Measurements from ENCODE around the gene AGO1. TPM values are rescaled to one million over a fixed set of nuclear protein-coding genes. Genes with fewer than 3 reads are reported as not detected.
"Not testable (repeated sequence)": the region's sequence is repeated elsewhere in the genome, so short reads cannot be mapped to it uniquely, and the experiment has no call there.

Gene AGO1
- total RNA-seq, 1 donor from 2014 or later, result 3.9 TPM

DNA sequence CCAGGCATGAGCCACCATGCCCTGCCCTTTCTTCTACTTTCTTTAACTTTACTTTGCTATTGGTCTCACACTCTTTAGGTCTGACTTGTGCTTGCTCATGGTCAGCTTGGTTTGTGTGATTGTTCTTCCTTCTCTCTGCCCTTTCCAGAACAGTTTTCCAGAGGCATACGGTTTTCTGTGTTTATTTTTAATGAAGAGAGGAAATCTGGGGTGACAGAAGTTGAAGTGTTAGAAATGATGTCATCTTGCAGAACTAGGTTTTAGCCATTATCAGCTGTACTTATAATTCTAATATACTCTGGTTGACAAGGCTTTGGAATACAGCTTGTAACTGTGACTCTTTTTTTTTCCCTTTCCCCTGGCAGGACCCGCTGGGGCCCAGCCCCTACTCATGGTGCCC, 62.3 kb downstream of the AGO1 start:
- no peak overlapping the region for H3K4me3 ChIP-seq (ENCODE audit: low read depth, low read length)
- FAIRE-seq (no peak), DNase-seq (ENCODE audit: low read depth) (no peak)
- no peak for TF ChIP-seq CTCF (IDR thresholded peaks at IDR 0.05; ENCODE audit: insufficient read depth, low read length, severe bottlenecking)
- no peaks in the 10 kb centered on the region for H3K27me3 ChIP-seq (ENCODE audit: control insufficient read depth, insufficient read depth, low read length)
- H3K36me3 ChIP-seq (ENCODE audit: control insufficient read depth, insufficient read depth, low read length), result peaks cover 1% of the 10 kb centered on the region

- Histone ChIP-seq H3K36me3 (ENCODE audit: control insufficient read depth, insufficient read depth, low read length) (peaks cover 1% of the 10 kb centered on the region), H3K27me3 (ENCODE audit: control insufficient read depth, insufficient read depth, low read length) (no peaks in the 10 kb centered on the region), H3K4me3 (ENCODE audit: low read depth, low read length) (no peak overlapping the region)
- FAIRE-seq, result no peak
- no peak for TF ChIP-seq CTCF (IDR thresholded peaks at IDR 0.05; ENCODE audit: insufficient read depth, low read length, severe bottlenecking)
- DNase-seq (ENCODE audit: low read depth), result no peak
Measured at GRCh38 chr1:35947547-35947946, 64.5 kb downstream of the AGO1 start.

GRCh38 chr1:35958558-35958957, 75.5 kb downstream of the AGO1 start:
- H3K4me3 ChIP-seq (ENCODE audit: low read depth, low read length), result no peak overlapping the region
- H3K36me3 ChIP-seq (ENCODE audit: control insufficient read depth, insufficient read depth, low read length), result no peaks in the 10 kb centered on the region
- no peak for FAIRE-seq
- no peak for DNase-seq (ENCODE audit: low read depth)
- TF ChIP-seq CTCF (IDR thresholded peaks at IDR 0.05; ENCODE audit: insufficient read depth, low read length, severe bottlenecking), result no peak
- H3K27me3 ChIP-seq (ENCODE audit: control insufficient read depth, insufficient read depth, low read length), result no peaks in the 10 kb centered on the region

- FAIRE-seq, result no peak
- Histone ChIP-seq H3K27me3 (ENCODE audit: control insufficient read depth, insufficient read depth, low read length) (no peaks in the 10 kb centered on the region), H3K36me3 (ENCODE audit: control insufficient read depth, insufficient read depth, low read length) (no peaks in the 10 kb centered on the region), H3K4me3 (ENCODE audit: low read depth, low read length) (no peak overlapping the region)
- TF ChIP-seq CTCF (IDR thresholded peaks at IDR 0.05; ENCODE audit: insufficient read depth, low read length, severe bottlenecking), result no peak
- no peak for DNase-seq (ENCODE audit: low read depth)
Measured at GRCh38 chr1:35959304-35959703, 76.3 kb downstream of the AGO1 start.

DNA sequence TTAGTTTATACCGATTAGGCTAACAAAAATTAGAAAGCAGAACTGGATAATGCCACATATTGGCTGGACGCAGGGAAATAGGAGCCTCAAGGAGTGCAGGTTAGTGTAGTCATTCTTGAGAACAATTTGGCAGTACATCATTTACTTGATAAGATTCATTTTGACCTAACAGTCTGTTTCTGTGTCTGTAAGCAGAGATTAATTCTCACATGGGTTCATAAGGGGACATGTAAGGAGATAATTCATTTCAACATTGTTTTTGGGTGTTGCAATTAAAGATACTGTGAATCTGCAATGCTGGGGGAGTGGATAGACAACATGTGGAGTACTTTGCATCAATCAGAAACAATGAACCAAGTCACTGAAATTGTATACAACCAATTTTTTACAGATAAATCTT, 79.9 kb downstream of the AGO1 start:
- no peak overlapping the region for H3K4me3 ChIP-seq (ENCODE audit: low read depth, low read length)
- no peaks in the 10 kb centered on the region for H3K27me3 ChIP-seq (ENCODE audit: control insufficient read depth, insufficient read depth, low read length)
- FAIRE-seq (no peak), DNase-seq (ENCODE audit: low read depth) (no peak)
- no peak for TF ChIP-seq CTCF (IDR thresholded peaks at IDR 0.05; ENCODE audit: insufficient read depth, low read length, severe bottlenecking)
- H3K36me3 ChIP-seq (ENCODE audit: control insufficient read depth, insufficient read depth, low read length), result no peaks in the 10 kb centered on the region

DNA sequence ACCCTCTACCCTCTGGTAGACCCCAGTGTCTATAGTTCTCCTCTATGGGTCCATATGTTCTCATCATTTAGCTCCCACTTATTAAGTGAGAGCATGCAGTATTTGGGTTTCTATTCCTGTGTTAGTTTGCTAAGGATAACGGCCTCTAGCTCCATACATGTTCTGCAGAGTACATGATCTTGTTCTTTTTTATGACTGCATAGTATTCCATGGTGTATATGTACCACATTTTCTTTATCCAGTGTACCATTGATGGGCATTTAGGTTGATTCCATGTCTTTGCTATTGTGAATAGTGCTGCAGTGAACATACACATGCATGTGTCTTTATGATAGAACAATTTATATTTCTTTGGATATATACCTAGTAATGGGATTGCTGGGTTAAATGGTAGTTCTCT, 81.3 kb downstream of the AGO1 start:
- not testable (repeated sequence) for FAIRE-seq; H3K4me3 ChIP-seq (ENCODE audit: low read depth, low read length)

More for the DNA sequence above, 81.3 kb downstream of the AGO1 start:
- not testable (repeated sequence) for H3K27me3 ChIP-seq (ENCODE audit: control insufficient read depth, insufficient read depth, low read length); DNase-seq (ENCODE audit: low read depth); H3K36me3 ChIP-seq (ENCODE audit: control insufficient read depth, insufficient read depth, low read length)

Measured in bronchial epithelial cell (primary cell).